Measurements from ENCODE around the gene UBC. TPM values are rescaled to one million over a fixed set of nuclear protein-coding genes. Genes with fewer than 3 reads are reported as not detected.

Gene UBC
- total and polyA plus RNA-seq, 9 of the 15 experiments (the other 6 are each of a cell fraction or from before 2014, with no cell fraction given), result 533 to 1,153 (median 813) TPM

- POLR2A ChIA-PET, result interaction anchor here (0.6 to 1.1 kb wide), 3 partner anchors 15 to 1207 kb away, joined by 3 to 8 read pairs (median 4); no protein-coding TSS in a partner anchor
- FAIRE-seq, result no peak
- in situ Hi-C loops (cut with MboI), result no loop called here
These were observed 42.1 kb upstream of the UBC start for GRCh38 chr12:124956571-124956970.

GRCh38 chr12:124954771-124955170, 40.3 kb upstream of the UBC start:
- Histone ChIP-seq H3K9me1 (ENCODE audit: control insufficient read depth, insufficient read depth, low read length) (peaks cover 2% of the 10 kb centered on the region), H4K20me1 (replicated peaks; ENCODE audit: control insufficient read depth, insufficient read depth, low read length) (no peaks in the 10 kb centered on the region; the same call in 1 of the 2 replicates), H3K27me3 (ENCODE audit: control insufficient read depth in 2 of 2, insufficient read depth in 2 of 2, low read length in 2 of 2) (no peaks in the 10 kb centered on the region), H3K36me3 (ENCODE audit: control insufficient read depth, insufficient read depth, low read length) (peaks cover 84% of the 10 kb centered on the region; the same call in 2 of the 3 replicates), H2AFZ (ENCODE audit: low read depth, low read length) (no peak overlapping the region), H3K27ac (ENCODE audit: extremely low read depth, low read depth, low read length) (no peak overlapping the region), H3K4me3 (no peak overlapping the region), H3K9me3 (replicated peaks; ENCODE audit: control insufficient read depth, insufficient read depth, low read depth, low read length) (no peaks in the 10 kb centered on the region), H3K9ac (ENCODE audit: insufficient read depth in 1 of 2, low read depth in 2 of 2, low read length in 2 of 2) (no peak overlapping the region), H3K4me1 (replicated peaks in 1 of 2; ENCODE audit: control insufficient read depth in 2 of 2, insufficient read depth in 2 of 2, low read length in 2 of 2) (peaks cover 0 to 9% of the 10 kb centered on the region in 2 experiments; a peak in 1 of 5 replicates), H3K4me2 (ENCODE audit: insufficient read depth, low read length) (no peak overlapping the region), H3K79me2 (ENCODE audit: control insufficient read depth, insufficient read depth, low read length) (no peaks in the 10 kb centered on the region)
- WGBS (ENCODE audit: insufficient coverage, low coverage, missing lambda C conversion rate), result 93% methylated on average over 4 of the region's 4 CpGs
- intact Hi-C loops (cut with micrococcal nuclease), result no loop called here
- POLR2A ChIA-PET, result interaction anchor here (0.6 to 1.2 kb wide), 3 partner anchors 9 to 294 kb away, joined by 3 to 4 read pairs (median 4); no protein-coding TSS in a partner anchor
- no TSS peak for BruUV-seq (replicated peaks)
- CTCF ChIA-PET (ENCODE audit: low intra/inter-chr PET ratio), result no interaction called here
- in situ Hi-C loops (cut with MboI), result no loop called here
- FAIRE-seq, result no peak
- no peak for ATAC-seq
- DNase-seq (ENCODE audit: extremely low read depth in 1 of 4, low spot score in 3 of 4), result peak in 1 of 4 experiments; percentile 13
- TF ChIP-seq BCOR (IDR thresholded peaks at IDR 0.05) (peak; percentile 63; the same call in 1 of the 2 replicates), CTCFL (IDR thresholded peaks at IDR 0.05; ENCODE audit: borderline replicate concordance, insufficient read depth, low read depth, low read length, poor library complexity, severe bottlenecking) (no peak), FUS (optimal IDR thresholded peaks at IDR 0.05; ENCODE audit: low read depth, low read length) (no peak), PATZ1 (CRISPR knock-in tag; IDR thresholded peaks at IDR 0.05; ENCODE audit: borderline replicate concordance) (no peak), EWSR1 (IDR thresholded peaks at IDR 0.05; ENCODE audit: borderline replicate concordance, low read depth, partially characterized antibody) (no peak), ADNP (tag; IDR thresholded peaks at IDR 0.05) (0 out of 2 replicates have a peak, but pooled peaks have one; percentile 36), CREBBP (IDR thresholded peaks at IDR 0.05; ENCODE audit: low read depth, low read length) (no peak), KLF6 (CRISPR knock-in tag; IDR thresholded peaks at IDR 0.05; ENCODE audit: borderline replicate concordance) (no peak), ESRRB (CRISPR knock-in tag; IDR thresholded peaks at IDR 0.05; ENCODE audit: borderline replicate concordance) (no peak)

More at GRCh38 chr12:124956571-124956970, 42.1 kb upstream of the UBC start:
- Histone ChIP-seq H3K9me1 (ENCODE audit: control insufficient read depth, insufficient read depth, low read length) (peaks cover 2% of the 10 kb centered on the region), H4K20me1 (replicated peaks; ENCODE audit: control insufficient read depth, insufficient read depth, low read length) (no peaks in the 10 kb centered on the region; the same call in 1 of the 2 replicates), H3K4me1 (replicated peaks in 1 of 2; ENCODE audit: control insufficient read depth in 2 of 2, insufficient read depth in 2 of 2, low read length in 2 of 2) (peaks cover 0 to 4% of the 10 kb centered on the region in 2 experiments; a peak in 1 of 5 replicates), H3K9me3 (replicated peaks; ENCODE audit: control insufficient read depth, insufficient read depth, low read depth, low read length) (no peaks in the 10 kb centered on the region), H3K9ac (ENCODE audit: insufficient read depth in 1 of 2, low read depth in 2 of 2, low read length in 2 of 2) (peak overlapping the region in 1 of 2 experiments; percentile 22; a peak in 1 of 4 replicates), H3K79me2 (ENCODE audit: control insufficient read depth, insufficient read depth, low read length) (no peaks in the 10 kb centered on the region), H3K4me3 (no peak overlapping the region), H3K27me3 (ENCODE audit: control insufficient read depth in 2 of 2, insufficient read depth in 2 of 2, low read length in 2 of 2) (no peaks in the 10 kb centered on the region), H3K36me3 (ENCODE audit: control insufficient read depth, insufficient read depth, low read length) (peaks cover 84% of the 10 kb centered on the region; the same call in 2 of the 3 replicates), H2AFZ (ENCODE audit: low read depth, low read length) (no peak overlapping the region), H3K27ac (ENCODE audit: extremely low read depth, low read depth, low read length) (no peak overlapping the region), H3K4me2 (ENCODE audit: insufficient read depth, low read length) (no peak overlapping the region)
- BruUV-seq (replicated peaks), result no TSS peak
- no peak for DNase-seq (ENCODE audit: extremely low read depth in 1 of 4, low spot score in 3 of 4)
- CTCF ChIA-PET (ENCODE audit: low intra/inter-chr PET ratio), result no interaction called here
- intact Hi-C loops (cut with micrococcal nuclease), result no loop called here
- 94% methylated on average over 11 of the region's 16 CpGs for WGBS (ENCODE audit: insufficient coverage, low coverage, missing lambda C conversion rate)
- ATAC-seq, result no peak
- TF ChIP-seq SIN3B (IDR thresholded peaks at IDR 0.05; ENCODE audit: low read depth), result no peak
- no peak for TF ChIP-seq LARP7 (IDR thresholded peaks at IDR 0.05)
- no peak for TF ChIP-seq ZNF354B (CRISPR knock-in tag; IDR thresholded peaks at IDR 0.05)
- no peak for TF ChIP-seq COPS2 (conservative IDR thresholded peaks at IDR 0.05)
- TF ChIP-seq ZNF274 (IDR thresholded peaks at IDR 0.05; ENCODE audit: borderline replicate concordance, low read depth, low read length), result no peak
- no peak for TF ChIP-seq MTA2 (IDR thresholded peaks at IDR 0.05; ENCODE audit: low read depth)
- no peak for TF ChIP-seq CHD1 (IDR thresholded peaks at IDR 0.05; ENCODE audit: low read length)

Data from K562 (cell line).